CD4-positive, alpha-beta T cell treated with Interleukin-6 for 4 hours (primary cell): ENCODE data around the gene AKR1B1.

ENCODE experiments used
- DNase-seq: peaks from one replicate; pipeline ENCODE4 v3.0.0-alpha.2; 2020; ENCODE audit warnings: mixed read lengths

Gene AKR1B1

GRCh38 chr7:134407311-134407710, 51.6 kb downstream of the AKR1B1 start:
- DNase-seq: no peak

- no peak for DNase-seq
Observed at GRCh38 chr7:134406431-134406830, 52.5 kb downstream of the AKR1B1 start.

GRCh38 chr7:134405299-134405698, 53.6 kb downstream of the AKR1B1 start:
- DNase-seq: no peak

- DNase-seq: no peak
Observed at GRCh38 chr7:134403062-134403461, 55.8 kb downstream of the AKR1B1 start.

GRCh38 chr7:134400859-134401258, 58.0 kb downstream of the AKR1B1 start:
- DNase-seq: no peak

GRCh38 chr7:134396031-134396430, 62.9 kb downstream of the AKR1B1 start:
- no peak for DNase-seq

GRCh38 chr7:134395604-134396003, 63.3 kb downstream of the AKR1B1 start:
- no peak for DNase-seq

GRCh38 chr7:134394056-134394455, 64.8 kb downstream of the AKR1B1 start:
- DNase-seq: no peak
